ENCODE data around the gene C12orf76. TPM values are rescaled to one million over a fixed set of nuclear protein-coding genes. Genes with fewer than 3 reads are reported as not detected.

The C12orf76 gene
- total RNA-seq = 19.7 TPM
- long read RNA-seq, transcript C12orf76-203 (2 exons, 1,755 nt) = major isoform, 6 of 29 reads
- long read RNA-seq, partial matches to known transcripts = 10 of 29 reads
- long read RNA-seq, other reads (novel, unspliced or antisense) = 9 of 29 reads

GRCh38 chr12:110048242-110049027 lies at the start of gene C12orf76:
Gene C12orf76 (minus strand): TSS chr12:110048522. CDS start chr12:110048495, 27 bp downstream.
- peaks cover 15% of the 10 kb centered on the region for H3K36me3 ChIP-seq
- no peaks in the 10 kb centered on the region for H3K27me3 ChIP-seq (ENCODE audit: low read depth)
- intact Hi-C loops (cut with DNase I) = no loop called here
- H3K4me1 ChIP-seq = peaks cover 34% of the 10 kb centered on the region
- no peaks in the 10 kb centered on the region for H3K9me3 ChIP-seq
- ATAC-seq (peak; percentile 98), DNase-seq (peak; percentile 98)
- no peak for TF ChIP-seq CTCF (IDR thresholded peaks at IDR 0.05)
- H3K4me3 ChIP-seq = peak within 1 kb of the TSS; percentile 87
- H3K27ac ChIP-seq = peak within 1 kb of the TSS; percentile 87

GRCh38 chr12:110093631-110094311 lies 45.4 kb upstream of the C12orf76 start:
- Histone ChIP-seq H3K36me3 (no peaks in the 10 kb centered on the region), H3K9me3 (no peaks in the 10 kb centered on the region)
- intact Hi-C loops (cut with DNase I) = no loop called here

GRCh38 chr12:110091136-110091711 lies 42.9 kb upstream of the C12orf76 start:
- no peaks in the 10 kb centered on the region for H3K36me3 ChIP-seq
- no peaks in the 10 kb centered on the region for H3K27me3 ChIP-seq (ENCODE audit: low read depth)
- no peak overlapping the region for H3K4me3 ChIP-seq
- ATAC-seq = no peak
- no peak for DNase-seq
- intact Hi-C loops (cut with DNase I) = no loop called here
- H3K27ac ChIP-seq = no peak overlapping the region
- H3K4me1 ChIP-seq = no peaks in the 10 kb centered on the region
- no peaks in the 10 kb centered on the region for H3K9me3 ChIP-seq
- no peak for TF ChIP-seq CTCF (IDR thresholded peaks at IDR 0.05)

More at GRCh38 chr12:110093631-110094311, 45.4 kb upstream of the C12orf76 start:
- Histone ChIP-seq H3K27me3 (ENCODE audit: low read depth) (no peaks in the 10 kb centered on the region), H3K27ac (no peak overlapping the region), H3K4me1 (no peaks in the 10 kb centered on the region), H3K4me3 (no peak overlapping the region)
- DNase-seq = no peak
- no peak for TF ChIP-seq CTCF (IDR thresholded peaks at IDR 0.05)
- ATAC-seq = no peak

GRCh38 chr12:110090266-110091135 lies 42.2 kb upstream of the C12orf76 start:
- intact Hi-C loops (cut with DNase I) = no loop called here

More at GRCh38 chr12:110090266-110091135, 42.2 kb upstream of the C12orf76 start:
- no peak for TF ChIP-seq CTCF (IDR thresholded peaks at IDR 0.05)
- Histone ChIP-seq H3K4me1 (no peaks in the 10 kb centered on the region), H3K9me3 (no peaks in the 10 kb centered on the region), H3K36me3 (no peaks in the 10 kb centered on the region), H3K27ac (no peak overlapping the region), H3K27me3 (ENCODE audit: low read depth) (no peaks in the 10 kb centered on the region), H3K4me3 (no peak overlapping the region)
- DNase-seq = no peak
- no peak for ATAC-seq
